Liver (tissue), 9 donors: ENCODE results near the gene KIAA0513. TPM values are rescaled to one million over a fixed set of nuclear protein-coding genes. Genes with fewer than 3 reads are reported as not detected.

ENCODE experiments used
- DNase-seq: peaks from one replicate; pipeline ENCODE4 v3.0.0-alpha.2; 2017; ENCODE audit warnings: low spot score
- H3K27ac ChIP-seq, 2 donors: one replicate each; pipeline ENCODE4 v1.7.0; 2013; ENCODE audit warnings: inconsistent platforms in 2 of 2, low read length in 2 of 2, control low read depth in 1 of 2, low read depth in 1 of 2, mild to moderate bottlenecking in 1 of 2
- H3K27me3 ChIP-seq, 4 donors: one replicate each; pipeline versions ENCODE4 v1.6.1 to v1.7.0; 2013; ENCODE audit warnings: low read length in 3 of 4, inconsistent platforms in 1 of 4, mild to moderate bottlenecking in 1 of 4, moderate library complexity in 1 of 4; ENCODE audit not compliant: control insufficient read depth in 4 of 4, insufficient read depth in 4 of 4
- H3K36me3 ChIP-seq, 4 donors: one replicate each; pipeline versions ENCODE4 v1.6.1 to v1.7.0; 2013; ENCODE audit warnings: low read length in 3 of 4, mild to moderate bottlenecking in 3 of 4, low read depth in 1 of 4, moderate library complexity in 1 of 4; ENCODE audit not compliant: control insufficient read depth in 4 of 4, insufficient read depth in 3 of 4
- H3K4me1 ChIP-seq, 4 donors: one replicate each; pipeline versions ENCODE4 v1.6.1 to v1.7.0; 2013; ENCODE audit warnings: low read length in 3 of 4, mild to moderate bottlenecking in 3 of 4, moderate library complexity in 1 of 4; ENCODE audit not compliant: control insufficient read depth in 4 of 4, insufficient read depth in 4 of 4
- H3K4me3 ChIP-seq, 3 donors: one replicate each; pipeline versions ENCODE4 v1.6.1 to v1.7.0; 2013; ENCODE audit warnings: low read length in 3 of 3, control low read depth in 1 of 3, low read depth in 1 of 3, mild to moderate bottlenecking in 1 of 3
- H3K9ac ChIP-seq, 2 donors: one replicate each; pipeline ENCODE4 v1.7.0; 2013; ENCODE audit warnings: low read length in 2 of 2, mild to moderate bottlenecking in 2 of 2, moderate library complexity in 2 of 2, control low read depth in 1 of 2, low read depth in 1 of 2
- H3K9me3 ChIP-seq, 4 donors: one replicate each; pipeline versions ENCODE4 v1.6.1 to v1.7.0; 2013; ENCODE audit warnings: low read length in 3 of 4; ENCODE audit not compliant: control insufficient read depth in 4 of 4
- CTCF ChIP-seq: fragments of 150-350 bp; IDR thresholded peaks from 2 replicates; pipeline ENCODE4 v1.5.1; 2017; ENCODE audit warnings: improper control_type of control experiment, low read depth, low read length; ENCODE audit not compliant: missing input control
- FOXA1 ChIP-seq: IDR thresholded peaks from 2 replicates; pipeline ENCODE4 v1.6.1; 2016; ENCODE audit warnings: antibody characterized with exemption
- FOXA2 ChIP-seq: IDR thresholded peaks from 2 replicates; pipeline ENCODE4 v1.6.1; 2016; ENCODE audit warnings: antibody characterized with exemption
- GABPA ChIP-seq, 2 donors: IDR thresholded peaks in 1 of 2; conservative IDR thresholded peaks in 1 of 2; 2 replicates each; pipeline ENCODE4 v1.6.1; 2016; ENCODE audit warnings: antibody characterized with exemption in 2 of 2, mild to moderate bottlenecking in 1 of 2, moderate library complexity in 1 of 2
- HNF4G ChIP-seq: IDR thresholded peaks from 2 replicates; pipeline ENCODE4 v1.6.1; 2016; ENCODE audit warnings: antibody characterized with exemption
- JUND ChIP-seq, 2 donors: IDR thresholded peaks; 2 replicates each; pipeline ENCODE4 v1.6.1; 2016; ENCODE audit warnings: antibody characterized with exemption in 2 of 2
- NR2F2 ChIP-seq: IDR thresholded peaks from 2 replicates; pipeline ENCODE4 v1.6.1; 2016; ENCODE audit warnings: antibody characterized with exemption
- RAD21 ChIP-seq, 2 donors: IDR thresholded peaks; 2 replicates each; pipeline ENCODE4 v1.6.1; 2016; ENCODE audit warnings: antibody characterized with exemption in 2 of 2, mild to moderate bottlenecking in 2 of 2
- RXRA ChIP-seq, 2 donors: IDR thresholded peaks; 2 replicates each; pipeline ENCODE4 v1.6.1; 2017 to 2018; ENCODE audit warnings: antibody characterized with exemption in 2 of 2, mild to moderate bottlenecking in 1 of 2
- SP1 ChIP-seq: IDR thresholded peaks from 2 replicates; pipeline ENCODE4 v1.6.1; 2018; ENCODE audit warnings: antibody characterized with exemption, mild to moderate bottlenecking
- TAF1 ChIP-seq: conservative IDR thresholded peaks from 2 replicates; pipeline ENCODE4 v1.6.1; 2016; ENCODE audit warnings: antibody characterized with exemption, mild to moderate bottlenecking
- YY1 ChIP-seq: IDR thresholded peaks from 2 replicates; pipeline ENCODE4 v1.6.1; 2016; ENCODE audit warnings: antibody characterized with exemption, mild to moderate bottlenecking
- WGBS: extraction: QIAGEN DNeasy Blood & Tissue Kit; methylation state at CpG from one replicate; pipeline ENCODE4 v1.1.7; 2013; 5-methylcytosine and 5-hydroxymethylcytosine counted together
- polyA plus RNA-seq, 2 donors: library from polyadenylated mRNA; stranded (reverse) in 1 of 2; unstranded in 1 of 2; fragments of 200-250 nt in 1 of 2; fragments of >200 nt in 1 of 2; fragmentation: Nextera tagmentation in 1 of 2; extraction: Ambion mirVana in 1 of 2; gene quantifications; one replicate each; pipeline versions ENCODE4 v1.2.1 to v1.2.3, GENCODE V29; 2013 to 2015
- total RNA-seq, 2 donors: library from RNA; depleted of rRNA; stranded (reverse); fragments of >200 nt; gene quantifications; one replicate each; pipeline ENCODE4 v1.2.3, GENCODE V29; 2014
- TF ChIP-seq, protein P1 (sequence below): IDR thresholded peaks from 2 replicates; pipeline ENCODE4 v1.6.1; 2016; ENCODE audit warnings: antibody characterized with exemption, mild to moderate bottlenecking
- TF ChIP-seq, protein P2 (sequence below): IDR thresholded peaks from 2 replicates; pipeline ENCODE4 v1.6.1; 2016; ENCODE audit warnings: antibody characterized with exemption
- TF ChIP-seq, protein P3 (sequence below): IDR thresholded peaks from 2 replicates; pipeline ENCODE4 v1.6.1; 2016; ENCODE audit warnings: antibody characterized with exemption
- TF ChIP-seq, protein P4 (sequence below): IDR thresholded peaks from 2 replicates; pipeline ENCODE4 v1.6.1; 2016; ENCODE audit warnings: antibody characterized with exemption
- donor health status: healthy.
- donor health status: healthy.
- donor health status: healthy.
- donor health status: healthy.
- donor health status: healthy.

Gene KIAA0513
- total and polyA plus RNA-seq, 4 donors = 1.5 to 5.9 (median 2.9) TPM

DNA sequence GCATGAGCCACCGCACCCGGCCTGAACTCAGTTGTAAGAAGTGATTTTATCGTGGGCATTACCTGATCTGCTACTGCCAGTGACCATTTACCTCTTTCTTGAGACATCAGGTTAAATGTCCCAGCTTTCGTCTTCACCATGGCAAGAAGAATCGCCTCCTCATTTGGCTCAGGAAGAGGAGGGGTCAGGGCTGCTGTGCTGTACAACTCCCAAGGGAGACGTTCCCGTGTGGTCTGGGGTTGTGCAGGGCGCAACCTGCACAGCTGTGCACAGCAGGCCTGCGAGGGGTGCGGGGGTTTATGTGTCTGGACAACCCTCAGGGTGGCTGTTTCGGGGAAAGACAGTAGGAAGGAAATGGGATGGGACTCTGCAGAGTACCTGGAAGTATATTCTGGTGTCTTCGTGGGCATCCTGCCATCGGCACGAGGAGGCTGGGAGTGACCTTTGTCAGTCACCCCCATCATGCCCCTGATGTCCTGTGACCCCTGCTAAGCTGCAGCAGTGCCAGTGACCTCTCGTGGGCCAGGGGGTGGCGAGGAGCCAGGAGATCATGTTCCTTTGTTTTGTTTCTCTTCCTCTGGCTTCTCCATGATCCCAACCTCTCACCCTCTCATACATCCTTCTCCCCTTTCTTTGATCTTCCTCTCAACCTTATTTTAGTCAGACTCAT, 57.4 kb downstream of the KIAA0513 start:
- DNase-seq = no peak
- Histone ChIP-seq H3K36me3 (peaks cover 0 to 7% (median 0%) of the 10 kb centered on the region in 4 donors), H3K4me3 (no peak overlapping the region), H3K27me3 (no peaks in the 10 kb centered on the region), H3K4me1 (peaks cover 0 to 7% (median 2%) of the 10 kb centered on the region in 4 donors), H3K27ac (no peak overlapping the region), H3K9ac (no peak overlapping the region), H3K9me3 (no peaks in the 10 kb centered on the region)
- no peak for TF ChIP-seq FOXA1
- TF ChIP-seq JUND (IDR thresholded peaks at IDR 0.05) = no peak
- TF ChIP-seq, protein P1, sequence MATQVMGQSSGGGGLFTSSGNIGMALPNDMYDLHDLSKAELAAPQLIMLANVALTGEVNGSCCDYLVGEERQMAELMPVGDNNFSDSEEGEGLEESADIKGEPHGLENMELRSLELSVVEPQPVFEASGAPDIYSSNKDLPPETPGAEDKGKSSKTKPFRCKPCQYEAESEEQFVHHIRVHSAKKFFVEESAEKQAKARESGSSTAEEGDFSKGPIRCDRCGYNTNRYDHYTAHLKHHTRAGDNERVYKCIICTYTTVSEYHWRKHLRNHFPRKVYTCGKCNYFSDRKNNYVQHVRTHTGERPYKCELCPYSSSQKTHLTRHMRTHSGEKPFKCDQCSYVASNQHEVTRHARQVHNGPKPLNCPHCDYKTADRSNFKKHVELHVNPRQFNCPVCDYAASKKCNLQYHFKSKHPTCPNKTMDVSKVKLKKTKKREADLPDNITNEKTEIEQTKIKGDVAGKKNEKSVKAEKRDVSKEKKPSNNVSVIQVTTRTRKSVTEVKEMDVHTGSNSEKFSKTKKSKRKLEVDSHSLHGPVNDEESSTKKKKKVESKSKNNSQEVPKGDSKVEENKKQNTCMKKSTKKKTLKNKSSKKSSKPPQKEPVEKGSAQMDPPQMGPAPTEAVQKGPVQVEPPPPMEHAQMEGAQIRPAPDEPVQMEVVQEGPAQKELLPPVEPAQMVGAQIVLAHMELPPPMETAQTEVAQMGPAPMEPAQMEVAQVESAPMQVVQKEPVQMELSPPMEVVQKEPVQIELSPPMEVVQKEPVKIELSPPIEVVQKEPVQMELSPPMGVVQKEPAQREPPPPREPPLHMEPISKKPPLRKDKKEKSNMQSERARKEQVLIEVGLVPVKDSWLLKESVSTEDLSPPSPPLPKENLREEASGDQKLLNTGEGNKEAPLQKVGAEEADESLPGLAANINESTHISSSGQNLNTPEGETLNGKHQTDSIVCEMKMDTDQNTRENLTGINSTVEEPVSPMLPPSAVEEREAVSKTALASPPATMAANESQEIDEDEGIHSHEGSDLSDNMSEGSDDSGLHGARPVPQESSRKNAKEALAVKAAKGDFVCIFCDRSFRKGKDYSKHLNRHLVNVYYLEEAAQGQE = no peak
- no peak for TF ChIP-seq GABPA (IDR thresholded peaks at IDR 0.05 in 1 of 2, conservative IDR thresholded peaks at IDR 0.05 in 1 of 2)
- TF ChIP-seq, protein P2, sequence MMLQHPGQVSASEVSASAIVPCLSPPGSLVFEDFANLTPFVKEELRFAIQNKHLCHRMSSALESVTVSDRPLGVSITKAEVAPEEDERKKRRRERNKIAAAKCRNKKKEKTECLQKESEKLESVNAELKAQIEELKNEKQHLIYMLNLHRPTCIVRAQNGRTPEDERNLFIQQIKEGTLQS = no peak
- no peak for TF ChIP-seq CTCF
- TF ChIP-seq SP1 = no peak
- TF ChIP-seq, protein P3, sequence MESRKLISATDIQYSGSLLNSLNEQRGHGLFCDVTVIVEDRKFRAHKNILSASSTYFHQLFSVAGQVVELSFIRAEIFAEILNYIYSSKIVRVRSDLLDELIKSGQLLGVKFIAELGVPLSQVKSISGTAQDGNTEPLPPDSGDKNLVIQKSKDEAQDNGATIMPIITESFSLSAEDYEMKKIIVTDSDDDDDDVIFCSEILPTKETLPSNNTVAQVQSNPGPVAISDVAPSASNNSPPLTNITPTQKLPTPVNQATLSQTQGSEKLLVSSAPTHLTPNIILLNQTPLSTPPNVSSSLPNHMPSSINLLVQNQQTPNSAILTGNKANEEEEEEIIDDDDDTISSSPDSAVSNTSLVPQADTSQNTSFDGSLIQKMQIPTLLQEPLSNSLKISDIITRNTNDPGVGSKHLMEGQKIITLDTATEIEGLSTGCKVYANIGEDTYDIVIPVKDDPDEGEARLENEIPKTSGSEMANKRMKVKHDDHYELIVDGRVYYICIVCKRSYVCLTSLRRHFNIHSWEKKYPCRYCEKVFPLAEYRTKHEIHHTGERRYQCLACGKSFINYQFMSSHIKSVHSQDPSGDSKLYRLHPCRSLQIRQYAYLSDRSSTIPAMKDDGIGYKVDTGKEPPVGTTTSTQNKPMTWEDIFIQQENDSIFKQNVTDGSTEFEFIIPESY = no peak
- TF ChIP-seq RXRA (IDR thresholded peaks at IDR 0.05) = no peak
- no peak for TF ChIP-seq RAD21 (IDR thresholded peaks at IDR 0.05)
- no peak for TF ChIP-seq YY1
- no peak for TF ChIP-seq NR2F2
- TF ChIP-seq HNF4G = no peak
- TF ChIP-seq FOXA2 = no peak
- no peak for TF ChIP-seq TAF1
- TF ChIP-seq, protein P4, sequence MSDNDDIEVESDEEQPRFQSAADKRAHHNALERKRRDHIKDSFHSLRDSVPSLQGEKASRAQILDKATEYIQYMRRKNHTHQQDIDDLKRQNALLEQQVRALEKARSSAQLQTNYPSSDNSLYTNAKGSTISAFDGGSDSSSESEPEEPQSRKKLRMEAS = no peak
- WGBS = 74% methylated on average over 16 of the region's 16 CpGs
